ENCODE data around the gene MPHOSPH6.
"Not testable (repeated sequence)": the region's sequence is repeated elsewhere in the genome, so short reads cannot be mapped to it uniquely, and the experiment has no call there.

The MPHOSPH6 gene

DNA sequence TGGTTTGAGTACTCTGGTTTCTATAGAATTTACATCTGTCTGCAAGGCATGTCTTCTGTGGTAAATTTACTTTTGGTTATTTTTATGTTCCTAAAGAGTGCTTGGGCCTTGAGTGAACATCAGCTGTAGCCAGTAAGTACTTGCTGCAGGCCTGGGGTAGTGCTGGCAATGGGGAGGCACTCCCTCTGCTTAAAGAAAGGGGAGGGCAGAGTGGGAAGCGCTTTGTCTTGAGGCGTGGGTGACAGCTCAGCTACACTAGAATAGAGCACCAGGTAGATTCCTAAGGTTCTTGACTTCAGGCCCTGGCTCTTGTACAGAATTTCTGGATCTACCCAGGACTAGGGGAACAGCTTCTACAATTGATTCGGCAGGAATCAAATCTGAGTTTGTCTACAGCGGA is 50.6 kb downstream of the MPHOSPH6 start:
- TF ChIP-seq POLR2A (IDR thresholded peaks at IDR 0.05; ENCODE audit: low read depth, low read length): no peak
- no peak for FAIRE-seq
- DNase-seq (ENCODE audit: insufficient read length, low spot score): no peak

GRCh38 chr16:82118749-82119148 is 51.3 kb downstream of the MPHOSPH6 start:
- no peak for TF ChIP-seq POLR2A (IDR thresholded peaks at IDR 0.05; ENCODE audit: low read depth, low read length)
- DNase-seq (ENCODE audit: insufficient read length, low spot score) (no peak), FAIRE-seq (no peak)

- TF ChIP-seq POLR2A (IDR thresholded peaks at IDR 0.05; ENCODE audit: low read depth, low read length): no peak
- no peak for DNase-seq (ENCODE audit: insufficient read length, low spot score)
Measured at GRCh38 chr16:82116535-82116934, 53.5 kb downstream of the MPHOSPH6 start.

DNA sequence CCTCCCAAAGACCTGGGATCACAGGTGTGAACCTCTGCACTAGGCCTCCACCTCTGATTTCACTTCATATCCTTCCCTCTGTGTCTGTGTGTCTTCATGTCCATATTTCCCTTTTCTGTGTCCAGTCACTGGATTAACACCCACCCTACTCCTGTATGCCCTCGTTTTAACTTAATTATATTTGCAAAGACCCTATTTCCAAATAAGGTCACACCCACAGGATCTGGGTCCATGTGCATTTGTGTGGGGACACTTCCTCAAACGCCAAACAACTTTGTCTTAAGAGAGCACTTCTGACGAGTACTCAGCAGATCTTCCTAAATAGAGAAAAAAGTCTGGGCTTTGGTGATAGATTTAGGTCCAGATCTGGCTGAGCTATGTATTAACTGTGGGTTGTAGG is 56.3 kb downstream of the MPHOSPH6 start:
- DNase-seq (ENCODE audit: insufficient read length, low spot score): no peak
- no peak for FAIRE-seq
- TF ChIP-seq POLR2A (IDR thresholded peaks at IDR 0.05; ENCODE audit: low read depth, low read length): no peak

More at GRCh38 chr16:82116535-82116934, 53.5 kb downstream of the MPHOSPH6 start:
- no peak for FAIRE-seq

GRCh38 chr16:82111944-82112343 is 58.1 kb downstream of the MPHOSPH6 start:
- DNase-seq (ENCODE audit: insufficient read length, low spot score) (no peak), FAIRE-seq (no peak)
- no peak for TF ChIP-seq POLR2A (IDR thresholded peaks at IDR 0.05; ENCODE audit: low read depth, low read length)

DNA sequence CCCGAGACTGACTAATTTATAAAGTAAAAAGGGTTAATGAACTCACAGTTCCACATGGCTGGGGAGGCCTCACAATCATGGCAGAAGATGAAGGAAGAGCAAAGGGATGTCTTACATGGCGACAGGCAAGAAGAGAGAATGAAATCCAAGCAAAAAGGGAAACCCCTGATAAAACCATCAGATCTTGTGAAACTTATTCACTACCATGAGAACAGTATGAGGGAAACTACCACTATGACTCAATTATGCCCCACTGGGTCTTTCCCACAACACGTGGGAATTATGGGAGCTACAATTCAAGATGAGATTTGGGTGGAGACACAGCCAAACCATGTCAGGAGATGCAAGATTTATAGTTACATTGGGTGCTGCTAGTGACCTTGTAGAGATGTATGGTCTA is 60.8 kb downstream of the MPHOSPH6 start:
- not testable (repeated sequence) for DNase-seq (ENCODE audit: insufficient read length, low spot score); FAIRE-seq

- DNase-seq (ENCODE audit: insufficient read length, low spot score) (no peak), FAIRE-seq (no peak)
- no peak for TF ChIP-seq POLR2A (IDR thresholded peaks at IDR 0.05; ENCODE audit: low read depth, low read length)
Measured at GRCh38 chr16:82108774-82109173, 61.2 kb downstream of the MPHOSPH6 start.

GRCh38 chr16:82108100-82108499 is 61.9 kb downstream of the MPHOSPH6 start:
- TF ChIP-seq POLR2A (IDR thresholded peaks at IDR 0.05; ENCODE audit: low read depth, low read length): no peak
- DNase-seq (ENCODE audit: insufficient read length, low spot score) (no peak), FAIRE-seq (no peak)

- DNase-seq (ENCODE audit: insufficient read length, low spot score): no peak
- no peak for FAIRE-seq
- no peak for TF ChIP-seq POLR2A (IDR thresholded peaks at IDR 0.05; ENCODE audit: low read depth, low read length)
Measured at GRCh38 chr16:82105107-82105506, 64.9 kb downstream of the MPHOSPH6 start.
